Fibroblast of the conjunctiva (primary cell): ENCODE results near the gene KRT85.

ENCODE experiments used
- DNase-seq: peaks from one replicate; pipeline ENCODE4 v3.0.0-alpha.2; 2010; ENCODE audit warnings: low read depth

The KRT85 gene

GRCh38 chr12:52364901-52365489, 2.3 kb downstream of the KRT85 start:
- DNase-seq: no peak

DNA sequence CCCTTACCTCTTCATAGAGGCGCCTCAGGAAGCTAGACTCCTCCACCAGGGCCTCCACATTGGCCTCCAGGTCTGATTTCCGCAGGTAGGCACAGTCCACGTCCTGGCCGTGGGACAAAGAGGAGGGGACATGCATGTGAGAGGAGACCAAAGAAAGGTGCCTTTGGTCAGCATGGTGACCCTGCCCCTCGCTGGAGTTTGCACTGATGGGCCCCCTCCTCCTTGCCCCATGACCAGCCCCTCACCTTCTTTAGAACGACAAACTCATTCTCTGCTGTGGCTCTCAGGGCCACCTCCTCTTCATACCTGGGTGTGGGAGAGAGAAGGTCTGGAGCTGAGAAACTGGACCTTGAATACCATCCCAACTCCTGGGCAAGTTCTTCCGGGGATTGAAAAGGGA, 3.2 kb downstream of the KRT85 start:
- DNase-seq: no peak

DNA sequence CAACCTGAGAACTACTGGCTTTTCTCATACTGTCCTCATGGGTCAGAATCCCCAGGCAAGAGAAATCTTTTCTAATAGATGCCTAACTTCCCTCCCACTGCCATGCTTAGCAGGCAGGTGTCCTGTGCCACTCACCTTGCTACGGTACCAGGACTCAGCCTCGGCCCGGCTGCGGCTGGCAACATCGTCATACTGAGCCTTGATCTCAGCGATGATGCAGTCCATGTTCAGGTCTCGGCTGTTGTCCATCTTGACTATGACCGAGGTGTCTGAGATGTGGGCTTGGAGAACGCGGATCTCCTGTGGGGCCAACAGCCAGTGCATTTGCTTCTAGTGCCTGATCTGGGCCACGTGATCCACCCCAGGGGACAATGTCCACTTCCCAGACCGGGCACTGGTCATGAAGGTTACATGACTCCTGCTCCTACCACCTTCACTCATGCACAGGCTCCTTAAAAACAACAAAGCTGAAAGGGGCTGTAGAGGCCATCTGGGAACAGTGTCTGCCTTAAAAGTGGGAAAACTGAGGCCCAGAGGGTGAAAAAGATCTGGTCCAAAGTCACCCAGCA, 4.1 kb downstream of the KRT85 start:
- no peak for DNase-seq

- no peak for DNase-seq
These were observed 5.1 kb downstream of the KRT85 start for GRCh38 chr12:52362118-52362726.

DNA sequence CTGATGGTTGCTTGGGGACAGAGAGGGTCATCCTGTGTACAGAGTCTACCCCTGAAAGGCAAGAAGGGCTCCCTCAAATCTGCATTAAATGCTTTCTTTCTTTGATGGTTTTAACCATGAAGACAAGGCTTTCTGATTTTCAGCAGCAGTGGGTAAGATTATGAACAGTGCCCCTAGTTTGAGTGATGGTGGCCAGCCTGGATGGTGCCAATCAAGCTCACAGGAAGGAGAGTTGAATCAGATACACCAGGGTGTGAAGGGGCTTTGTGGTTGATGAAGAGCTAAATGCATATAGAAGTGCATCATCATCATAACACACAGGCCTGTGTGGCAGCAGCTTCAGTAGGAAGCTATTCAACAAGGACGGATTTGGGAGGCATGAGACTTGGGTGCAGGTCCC, 5.7 kb downstream of the KRT85 start:
- DNase-seq: no peak

GRCh38 chr12:52360663-52361271, 6.5 kb downstream of the KRT85 start:
- no peak for DNase-seq

DNA sequence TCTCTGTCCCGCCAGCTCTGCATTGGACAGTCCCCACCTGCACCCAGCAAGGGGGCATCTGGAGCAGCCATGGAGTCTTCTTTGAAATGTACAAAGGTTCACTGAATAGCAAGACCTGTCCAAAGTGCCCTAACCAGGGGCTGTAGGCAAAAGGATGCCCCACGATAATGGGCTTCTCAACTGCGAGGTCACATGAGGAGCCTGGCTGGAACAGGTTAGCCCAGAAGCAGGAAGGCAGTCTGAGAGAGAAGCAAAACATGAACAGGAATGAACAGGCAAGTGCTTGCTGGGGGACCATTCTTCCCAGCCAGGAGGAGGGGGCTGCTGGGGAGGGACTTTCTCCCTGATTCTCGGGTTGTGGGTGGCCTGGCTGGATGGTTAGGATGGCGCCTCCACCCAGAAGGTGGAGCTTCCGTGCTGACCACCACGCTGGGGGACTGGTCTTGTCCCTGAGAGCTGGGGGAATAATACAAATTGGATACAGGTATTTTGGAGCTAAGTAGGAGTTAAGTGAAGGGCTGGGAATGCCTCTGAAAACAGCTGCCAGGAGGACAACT, 7.1 kb downstream of the KRT85 start:
- DNase-seq: no peak

DNA sequence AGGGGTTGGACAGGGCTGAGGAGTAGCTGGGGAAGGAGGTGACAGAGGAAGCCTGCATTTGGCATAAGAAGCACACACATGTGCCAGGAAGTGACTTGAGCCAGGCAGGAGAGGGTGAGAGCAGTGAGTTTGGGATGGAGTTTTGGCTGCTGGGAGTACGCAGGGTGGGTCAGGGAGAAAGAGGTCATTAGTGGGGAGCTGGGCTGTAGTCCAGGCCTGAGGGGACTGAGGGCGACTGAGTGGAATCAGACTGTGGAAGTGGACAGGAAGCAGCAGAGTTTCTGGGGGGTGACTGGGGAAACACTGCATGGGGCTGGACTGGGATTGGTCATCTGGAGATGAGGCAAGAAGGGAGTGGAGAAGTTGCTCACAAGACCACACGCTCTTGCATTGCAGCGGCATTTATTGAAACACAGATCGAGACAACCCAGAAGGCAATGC, 7.6 kb downstream of the KRT85 start:
- DNase-seq: no peak

GRCh38 chr12:52358575-52359350, 8.5 kb downstream of the KRT85 start:
- no peak for DNase-seq

DNA sequence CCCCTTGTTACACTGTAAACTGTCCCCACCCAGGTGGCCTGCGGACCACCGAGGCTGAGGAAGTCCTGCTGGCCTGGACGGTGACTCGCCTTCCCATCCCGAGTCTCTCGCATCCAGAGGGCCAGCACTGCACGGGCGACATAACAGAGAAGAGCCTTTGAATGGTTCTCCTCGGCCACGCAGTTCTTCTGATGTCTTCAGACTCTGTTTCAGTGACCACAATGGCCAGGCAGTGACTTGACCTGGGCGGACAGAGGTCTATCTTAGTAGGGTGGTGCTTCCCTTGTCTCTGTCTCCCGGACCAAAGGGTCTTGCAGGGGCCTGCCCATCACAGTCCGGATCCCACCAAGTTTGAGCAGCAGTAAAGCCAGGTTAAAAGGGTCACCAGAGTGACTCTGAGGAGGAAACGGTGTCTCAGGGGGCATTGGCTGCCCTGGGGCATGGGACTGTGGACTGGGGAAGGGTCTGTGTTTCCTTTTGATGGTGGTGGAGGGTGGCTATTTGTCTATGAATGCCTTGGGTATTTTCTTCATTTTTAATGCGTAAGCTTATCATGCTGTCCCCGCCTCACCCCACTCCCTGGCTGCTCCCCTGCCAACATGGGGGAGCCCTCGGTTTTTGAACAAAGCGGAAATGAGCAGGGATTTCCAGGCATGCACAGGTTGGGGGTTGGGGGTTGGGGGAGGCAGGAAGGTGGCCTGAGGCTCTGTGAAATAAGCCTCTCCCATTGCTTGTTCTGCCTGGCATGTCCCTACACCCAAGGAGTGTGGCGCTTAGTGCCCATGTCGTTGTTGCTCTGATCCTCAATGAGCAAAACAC, 10.3 kb downstream of the KRT85 start:
- no peak for DNase-seq

GRCh38 chr12:52356031-52356761, 11.1 kb downstream of the KRT85 start:
- no peak for DNase-seq

DNA sequence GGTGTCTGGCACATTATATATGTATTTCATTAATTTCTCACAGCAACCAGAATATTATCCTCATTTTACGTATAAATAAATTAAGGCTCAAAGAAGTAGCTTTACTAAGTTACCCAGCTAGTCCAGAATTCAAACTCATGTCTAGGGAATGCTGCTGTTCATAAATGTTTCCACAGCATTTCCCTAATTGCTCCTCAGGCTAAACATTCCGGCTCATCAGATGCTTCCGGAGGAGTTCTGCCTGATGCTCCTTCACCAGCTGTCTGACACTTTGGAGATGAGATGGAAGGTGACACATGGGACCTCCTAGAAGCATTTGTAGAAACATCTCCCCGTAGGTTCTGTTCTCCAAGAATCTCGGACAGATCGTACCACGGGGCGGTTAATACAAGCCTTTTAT, 12.1 kb downstream of the KRT85 start:
- DNase-seq: no peak

- DNase-seq: no peak
These were observed 13.1 kb downstream of the KRT85 start for GRCh38 chr12:52354200-52354599.

GRCh38 chr12:52353766-52354165, 13.5 kb downstream of the KRT85 start:
- DNase-seq: no peak

- no peak for DNase-seq
These were observed 14.3 kb downstream of the KRT85 start for GRCh38 chr12:52352951-52353350.

DNA sequence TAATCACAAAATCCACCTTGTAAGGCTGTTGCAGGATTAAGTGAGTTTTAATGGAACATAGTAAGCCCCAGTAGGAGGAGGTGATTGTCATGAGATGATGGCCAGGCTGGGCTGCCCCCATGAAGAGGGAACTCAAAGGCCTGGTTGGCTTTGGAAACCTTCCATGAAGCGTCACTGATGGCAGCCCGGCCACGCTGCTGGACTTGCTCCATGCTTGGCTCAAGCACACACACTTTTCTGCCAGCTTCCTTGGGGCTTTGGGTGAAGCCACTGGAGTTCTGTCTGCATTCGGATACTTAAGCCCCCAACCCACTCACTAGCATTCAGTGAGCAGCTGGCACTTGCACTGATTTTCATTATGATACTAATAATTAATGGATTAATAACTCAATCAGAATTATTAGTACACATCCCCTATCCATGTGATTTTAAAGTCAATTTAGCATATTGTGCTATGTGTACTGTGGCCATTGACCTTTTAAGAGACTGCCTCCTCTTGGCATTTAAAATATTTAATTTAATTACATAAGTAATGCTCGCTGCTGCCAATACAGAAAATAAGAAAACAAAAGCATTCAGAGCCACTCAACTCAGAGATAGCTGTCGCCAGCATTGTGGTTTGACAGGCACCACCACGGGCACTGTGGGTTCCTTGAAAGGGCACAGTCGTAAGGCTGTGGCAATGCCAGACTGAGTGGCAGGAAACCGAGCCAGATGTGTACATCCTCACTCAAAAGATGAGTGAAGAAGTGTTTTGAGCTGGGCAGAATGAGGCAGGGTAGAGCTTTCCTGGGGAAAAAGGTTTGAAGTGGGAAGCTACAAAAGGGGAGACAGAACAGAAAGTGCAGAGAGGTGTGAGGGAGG, 15.9 kb downstream of the KRT85 start:
- no peak for DNase-seq

- no peak for DNase-seq
These were observed 16.5 kb downstream of the KRT85 start for GRCh38 chr12:52350786-52351185.

DNA sequence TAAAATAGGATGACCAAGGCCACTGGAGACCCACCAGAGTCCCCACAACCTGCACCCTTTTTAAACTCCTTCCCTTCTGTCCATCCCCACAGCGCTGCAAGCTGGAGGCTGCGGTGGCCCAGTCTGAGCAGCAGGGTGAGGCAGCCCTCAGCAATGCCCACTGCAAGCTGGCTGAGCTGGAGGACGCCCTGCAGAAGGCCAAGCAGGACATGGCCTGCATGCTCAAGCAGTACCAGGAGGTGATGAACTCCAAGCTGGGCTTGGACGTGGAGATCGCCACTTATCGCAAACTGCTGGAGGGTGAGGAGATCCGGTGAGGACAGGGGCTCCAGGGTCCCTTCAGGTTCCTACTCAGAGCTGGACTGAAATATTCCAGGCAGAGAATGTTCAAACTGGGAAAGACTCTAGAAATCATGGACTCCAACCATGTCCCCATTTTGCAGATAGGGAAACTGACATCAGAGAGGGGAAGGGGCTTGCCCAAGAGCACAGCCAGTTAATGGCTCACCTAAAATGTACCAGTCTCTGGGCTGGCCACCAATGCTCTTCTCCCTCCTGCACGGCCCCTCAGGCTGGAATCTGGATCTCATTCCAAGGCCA, 17.2 kb downstream of the KRT85 start:
- no peak for DNase-seq

GRCh38 chr12:52349196-52349595, 18.1 kb downstream of the KRT85 start:
- DNase-seq: no peak
